KMS-11 (cell line): ENCODE measurements around the gene NDST4.

Source experiments
- H2AFZ ChIP-seq: fragments of 200-600 bp; sonication (generic); 2 replicates; pipeline ENCODE4 v1.6.1; 2016; ENCODE audit warnings: antibody characterized with exemption, mixed run types, low read depth
- H3K27ac ChIP-seq: fragments of 200-600 bp; sonication (generic); 2 replicates; pipeline ENCODE4 v1.6.1; 2016; ENCODE audit warnings: mild to moderate bottlenecking, mixed run types
- H3K27me3 ChIP-seq: fragments of 200-600 bp; sonication (generic); 2 replicates; pipeline ENCODE4 v1.6.1; 2017; ENCODE audit warnings: mild to moderate bottlenecking, low read depth, mixed run types, moderate library complexity; ENCODE audit not compliant: insufficient read depth
- H3K36me3 ChIP-seq: fragments of 200-600 bp; sonication (generic); 2 replicates; pipeline ENCODE4 v1.6.1; 2017; ENCODE audit warnings: mild to moderate bottlenecking, mixed run types; ENCODE audit not compliant: insufficient read depth
- H3K4me1 ChIP-seq: fragments of 200-600 bp; sonication (generic); 2 replicates; pipeline ENCODE4 v1.6.1; 2016; ENCODE audit warnings: mild to moderate bottlenecking, low read depth, mixed run types; ENCODE audit not compliant: poor library complexity, severe bottlenecking
- H3K4me2 ChIP-seq: fragments of 200-600 bp; sonication (generic); 2 replicates; pipeline ENCODE4 v1.7.0; 2016; ENCODE audit warnings: mild to moderate bottlenecking, mixed run types
- H3K4me3 ChIP-seq: fragments of 200-600 bp; sonication (generic); IDR thresholded peaks from 2 replicates; pipeline ENCODE4 v1.6.1; 2017; ENCODE audit warnings: low read depth, low read length, mixed read lengths; ENCODE audit not compliant: insufficient read depth
- H3K79me2 ChIP-seq: fragments of 200-600 bp; sonication (generic); 2 replicates; pipeline ENCODE4 v1.6.1; 2016; ENCODE audit warnings: low read depth, mixed run types; ENCODE audit not compliant: insufficient read depth
- H3K9ac ChIP-seq: fragments of 200-600 bp; sonication (generic); 2 replicates; pipeline ENCODE4 v1.6.1; 2016; ENCODE audit warnings: mild to moderate bottlenecking, mixed run types
- H4K20me1 ChIP-seq: fragments of 200-600 bp; sonication (generic); 2 replicates; pipeline ENCODE4 v1.6.1; 2016; ENCODE audit warnings: mild to moderate bottlenecking, mixed run types; ENCODE audit not compliant: insufficient read depth
- TF ChIP-seq, protein P1 (sequence below): fragments of 200-600 bp; sonication (generic); conservative IDR thresholded peaks from 2 replicates; pipeline ENCODE4 v1.6.1; 2017; ENCODE audit warnings: low read depth, mild to moderate bottlenecking, antibody characterized with exemption, low read length, moderate library complexity, mixed read lengths

NDST4 gene

DNA sequence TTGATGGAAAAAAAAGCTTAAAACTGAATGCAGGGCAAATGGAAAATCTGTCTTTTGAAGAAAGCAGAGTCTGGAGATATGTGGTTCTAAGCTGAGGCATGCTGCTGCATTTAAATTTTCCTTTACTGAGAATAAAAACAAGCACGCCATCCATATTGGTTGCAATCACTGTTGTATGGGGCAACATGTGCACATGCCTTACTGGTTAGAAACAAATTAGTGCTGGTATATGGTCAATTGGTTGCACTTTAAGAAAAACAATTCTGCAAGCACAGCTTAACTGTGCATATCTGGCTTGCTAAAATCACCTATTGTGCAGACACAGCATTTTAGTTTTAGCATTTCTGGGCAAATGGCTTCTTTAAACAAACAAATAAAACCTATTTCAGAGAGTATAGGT is 239.1 kb downstream of the NDST4 start:
- Histone ChIP-seq H3K27me3 (no peaks in the 10 kb centered on the region), H3K27ac (no peak overlapping the region), H3K36me3 (no peaks in the 10 kb centered on the region), H4K20me1 (no peaks in the 10 kb centered on the region), H3K4me2 (no peak overlapping the region), H3K79me2 (no peaks in the 10 kb centered on the region), H3K4me1 (no peaks in the 10 kb centered on the region), H3K4me3 (no peak overlapping the region), H2AFZ (no peak overlapping the region), H3K9ac (no peak overlapping the region)
- TF ChIP-seq, protein P1, sequence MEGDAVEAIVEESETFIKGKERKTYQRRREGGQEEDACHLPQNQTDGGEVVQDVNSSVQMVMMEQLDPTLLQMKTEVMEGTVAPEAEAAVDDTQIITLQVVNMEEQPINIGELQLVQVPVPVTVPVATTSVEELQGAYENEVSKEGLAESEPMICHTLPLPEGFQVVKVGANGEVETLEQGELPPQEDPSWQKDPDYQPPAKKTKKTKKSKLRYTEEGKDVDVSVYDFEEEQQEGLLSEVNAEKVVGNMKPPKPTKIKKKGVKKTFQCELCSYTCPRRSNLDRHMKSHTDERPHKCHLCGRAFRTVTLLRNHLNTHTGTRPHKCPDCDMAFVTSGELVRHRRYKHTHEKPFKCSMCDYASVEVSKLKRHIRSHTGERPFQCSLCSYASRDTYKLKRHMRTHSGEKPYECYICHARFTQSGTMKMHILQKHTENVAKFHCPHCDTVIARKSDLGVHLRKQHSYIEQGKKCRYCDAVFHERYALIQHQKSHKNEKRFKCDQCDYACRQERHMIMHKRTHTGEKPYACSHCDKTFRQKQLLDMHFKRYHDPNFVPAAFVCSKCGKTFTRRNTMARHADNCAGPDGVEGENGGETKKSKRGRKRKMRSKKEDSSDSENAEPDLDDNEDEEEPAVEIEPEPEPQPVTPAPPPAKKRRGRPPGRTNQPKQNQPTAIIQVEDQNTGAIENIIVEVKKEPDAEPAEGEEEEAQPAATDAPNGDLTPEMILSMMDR, result no peak

DNA sequence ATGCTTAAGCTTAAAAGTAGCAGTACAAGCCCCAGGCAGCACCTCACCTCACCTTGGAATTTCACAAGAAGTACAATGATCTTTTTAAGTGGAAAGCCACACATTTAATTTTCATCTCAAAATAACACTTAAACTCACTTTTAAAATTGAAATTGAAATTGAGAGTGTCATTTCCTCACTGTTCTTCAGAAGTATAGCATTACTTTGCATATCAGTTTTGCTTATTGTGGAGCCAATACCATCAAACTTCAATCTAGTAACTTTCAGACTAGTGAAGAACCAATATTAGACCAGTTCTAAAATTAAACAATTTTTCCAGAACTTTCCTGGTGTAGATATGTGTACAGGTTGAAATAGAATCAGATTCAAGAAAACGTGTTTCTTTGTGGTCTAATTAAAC is 242.4 kb downstream of the NDST4 start:
- Histone ChIP-seq H2AFZ (no peak overlapping the region), H4K20me1 (no peaks in the 10 kb centered on the region), H3K4me3 (no peak overlapping the region), H3K27me3 (no peaks in the 10 kb centered on the region), H3K4me1 (no peaks in the 10 kb centered on the region), H3K36me3 (no peaks in the 10 kb centered on the region), H3K9ac (no peak overlapping the region), H3K27ac (no peak overlapping the region), H3K79me2 (no peaks in the 10 kb centered on the region), H3K4me2 (no peak overlapping the region)
- TF ChIP-seq, protein P1, result no peak

DNA sequence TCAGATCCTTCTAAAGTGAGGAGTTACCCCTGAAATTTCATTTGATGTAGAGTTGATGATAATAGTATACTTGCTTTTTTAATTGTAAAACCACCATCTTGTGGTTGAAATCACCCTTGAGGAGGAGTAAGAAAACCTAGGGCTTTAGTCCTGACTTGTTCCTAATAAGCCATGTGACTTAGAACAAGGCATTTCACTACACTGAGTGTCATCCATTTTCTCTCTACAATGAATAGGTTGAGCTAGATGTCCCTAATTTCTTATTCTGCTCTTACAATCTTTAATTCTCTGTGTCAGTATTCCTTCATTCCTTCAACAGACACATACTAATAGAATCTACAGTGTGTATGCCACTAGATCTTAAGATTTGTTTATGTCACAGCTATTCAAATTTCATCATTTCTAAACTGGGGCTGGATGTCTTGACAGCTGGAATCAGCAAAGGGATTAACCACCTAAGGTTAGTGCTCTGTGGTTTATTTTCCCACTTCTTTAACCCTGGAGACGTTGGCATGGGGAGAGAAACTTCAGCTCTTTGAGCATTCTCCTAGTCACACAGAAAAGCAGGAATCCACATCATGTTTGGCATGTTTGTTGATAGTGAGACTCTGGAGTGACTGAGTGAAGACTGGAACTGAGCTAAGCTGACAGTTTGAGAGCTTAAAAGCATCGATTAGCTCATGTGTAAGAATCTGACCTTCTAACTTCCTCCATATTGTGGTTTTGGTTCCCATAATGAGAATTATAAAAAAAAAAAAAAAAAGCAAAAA is 246.3 kb downstream of the NDST4 start:
- H3K79me2 ChIP-seq, result no peaks in the 10 kb centered on the region
- no peaks in the 10 kb centered on the region for H3K27me3 ChIP-seq
- no peak overlapping the region for H3K4me2 ChIP-seq
- H3K9ac ChIP-seq, result no peak overlapping the region
- H3K4me1 ChIP-seq, result no peaks in the 10 kb centered on the region
- no peak overlapping the region for H3K27ac ChIP-seq
- no peak overlapping the region for H2AFZ ChIP-seq
- H3K36me3 ChIP-seq, result no peaks in the 10 kb centered on the region
- no peaks in the 10 kb centered on the region for H4K20me1 ChIP-seq
- TF ChIP-seq, protein P1, result no peak
- no peak overlapping the region for H3K4me3 ChIP-seq

DNA sequence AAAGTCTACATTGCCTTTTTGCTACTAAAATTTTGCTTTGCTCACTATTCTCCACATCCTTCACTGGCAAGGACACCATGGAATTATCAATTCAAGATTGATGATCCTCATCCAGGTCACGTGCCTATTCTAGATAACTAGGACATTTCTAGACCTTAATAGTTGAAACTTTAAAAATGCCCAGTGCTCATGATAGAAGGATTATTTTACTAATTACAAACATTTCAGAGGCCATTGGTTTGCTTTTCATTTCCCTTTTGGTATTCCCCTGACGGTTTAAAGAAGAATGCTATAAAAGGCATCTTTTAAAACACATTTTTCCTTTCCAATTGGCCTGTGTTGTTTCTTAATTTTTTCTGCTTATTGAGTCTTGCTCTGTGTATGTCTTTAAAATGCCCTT is 249.4 kb downstream of the NDST4 start:
- H3K36me3 ChIP-seq, result no peaks in the 10 kb centered on the region
- no peaks in the 10 kb centered on the region for H3K27me3 ChIP-seq
- TF ChIP-seq, protein P1, result no peak
- no peaks in the 10 kb centered on the region for H4K20me1 ChIP-seq
- no peaks in the 10 kb centered on the region for H3K4me1 ChIP-seq
- no peak overlapping the region for H2AFZ ChIP-seq
- H3K27ac ChIP-seq, result no peak overlapping the region
- H3K79me2 ChIP-seq, result no peaks in the 10 kb centered on the region
- H3K4me2 ChIP-seq, result no peak overlapping the region
- H3K4me3 ChIP-seq, result no peak overlapping the region
- no peak overlapping the region for H3K9ac ChIP-seq
